Common myeloid progenitor, CD34-positive (primary cell): ENCODE data around the gene ERICH4.

Experiments used
- CTCF ChIA-PET: fragments of 350-600 bp; sonication (Branson Sonifier 250); formaldehyde crosslinking; loops from one replicate; lab custom pipeline; 2021; ENCODE audit warnings: antibody characterized with exemption; lab: Charles Lee
- POLR2A ChIA-PET: fragments of 350-600 bp; sonication (Branson Sonifier 250); formaldehyde crosslinking; loops from one replicate; lab custom pipeline; 2021; ENCODE audit warnings: antibody characterized with exemption; lab: Charles Lee
- DNase-seq, 3 donors: peaks; one replicate each; pipeline versions ENCODE4 v3.0.0 to v3.0.0-alpha.2; 2013
- H3K27ac ChIP-seq, 2 experiments: 1 replicate in 1 of 2; 2 replicates in 1 of 2; pipeline ENCODE4 v1.7.0; 2013; ENCODE audit warnings: inconsistent platforms in 2 of 2, low read length in 2 of 2, mild to moderate bottlenecking in 2 of 2, low read depth in 1 of 2, moderate library complexity in 1 of 2; ENCODE audit not compliant: severe bottlenecking in 2 of 2, insufficient read depth in 1 of 2, poor library complexity in 1 of 2
- H3K27me3 ChIP-seq, 5 experiments: replicated peaks in 2 of 5; 1 replicate in 3 of 5; 2 replicates in 2 of 5; pipeline versions ENCODE4 v1.6.1 to v1.7.0; 2013; ENCODE audit warnings: low read length in 4 of 5, mild to moderate bottlenecking in 2 of 5, moderate library complexity in 2 of 5, inconsistent platforms in 1 of 5; ENCODE audit not compliant: insufficient read depth in 5 of 5, control insufficient read depth in 4 of 5
- H3K36me3 ChIP-seq, 4 experiments: 1 replicate in 2 of 4; 2 replicates in 2 of 4; pipeline versions ENCODE4 v1.6.1 to v1.7.0; 2013; ENCODE audit warnings: low read length in 3 of 4, control low read depth in 1 of 4, mild to moderate bottlenecking in 1 of 4; ENCODE audit not compliant: control insufficient read depth in 4 of 4, insufficient read depth in 4 of 4
- H3K4me1 ChIP-seq, 4 experiments: 1 replicate in 3 of 4; 2 replicates in 1 of 4; pipeline versions ENCODE4 v1.6.1 to v1.7.1; 2013; ENCODE audit warnings: low read length in 3 of 4, mild to moderate bottlenecking in 3 of 4, control low read depth in 1 of 4, inconsistent platforms in 1 of 4, moderate library complexity in 1 of 4; ENCODE audit not compliant: control insufficient read depth in 4 of 4, insufficient read depth in 4 of 4; ENCODE audit errors: control extremely low read depth in 1 of 4
- H3K4me3 ChIP-seq, 7 experiments: 1 replicate in 4 of 7; 2 replicates in 3 of 7; pipeline versions ENCODE4 v1.5.1 to v1.7.0; 2013; ENCODE audit warnings: mild to moderate bottlenecking in 7 of 7, low read length in 6 of 7, moderate library complexity in 6 of 7, inconsistent platforms in 2 of 7, low read depth in 2 of 7, control low read depth in 1 of 7; ENCODE audit not compliant: insufficient read depth in 4 of 7, control insufficient read depth in 1 of 7; ENCODE audit errors: extremely low read depth in 1 of 7
- H3K9me3 ChIP-seq, 5 experiments: 1 replicate in 4 of 5; 2 replicates in 1 of 5; pipeline versions ENCODE4 v1.6.1 to v1.7.1; 2013; ENCODE audit warnings: low read length in 4 of 5, mild to moderate bottlenecking in 2 of 5, inconsistent platforms in 1 of 5, low read depth in 1 of 5, moderate library complexity in 1 of 5; ENCODE audit not compliant: control insufficient read depth in 4 of 5, insufficient read depth in 2 of 5; ENCODE audit errors: control extremely low read depth in 1 of 5
- WGBS: methylation state at CpG from one replicate; pipeline ENCODE4 v1.1.5; 2013; ENCODE audit not compliant: insufficient coverage; 5-methylcytosine and 5-hydroxymethylcytosine counted together

Gene ERICH4

DNA sequence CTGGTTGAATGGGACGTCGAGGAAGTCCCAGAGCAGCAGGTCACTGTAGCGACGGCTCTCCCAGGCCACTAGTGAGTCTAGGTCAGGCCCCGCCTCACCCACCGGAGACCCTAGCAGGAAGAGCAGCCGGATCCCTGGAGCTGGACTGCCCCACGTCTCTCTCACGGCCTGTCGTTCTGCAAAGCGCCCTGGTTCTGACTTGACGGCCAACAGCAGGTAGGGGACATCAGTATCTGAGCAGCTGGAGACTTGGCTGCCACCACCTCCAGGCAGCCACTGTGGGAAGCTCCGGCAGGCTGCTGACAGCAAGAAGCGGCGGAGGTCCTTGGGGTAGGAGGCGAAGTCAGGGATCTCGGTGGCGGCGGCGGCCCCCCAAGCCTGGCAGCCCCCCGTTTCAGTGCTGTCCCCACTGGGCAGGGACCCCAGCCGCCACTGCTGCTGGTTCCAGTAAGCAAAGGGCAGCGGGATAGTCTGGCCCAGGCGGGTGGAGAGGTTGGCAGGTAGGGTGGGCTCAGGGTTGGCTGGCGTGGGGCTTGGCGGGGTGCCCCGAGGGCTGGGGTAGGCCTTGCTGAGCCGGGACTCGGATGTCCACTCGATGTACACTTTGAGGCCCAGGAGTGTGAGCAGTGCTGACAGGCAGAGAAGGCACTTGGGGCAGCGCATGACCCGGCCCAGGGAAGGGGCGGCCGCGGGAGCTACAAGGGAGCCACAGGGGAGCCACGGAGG, 16.7 kb upstream of the ERICH4 start:
- peaks cover 4 to 71% (median 62%) of the 10 kb centered on the region in 4 experiments for H3K4me1 ChIP-seq
- CTCF ChIA-PET, result interaction anchor here (1.0 to 3.7 kb wide), 6 partner anchors 12 to 104 kb away, joined by 3 to 21 read pairs (median 5); no protein-coding TSS in a partner anchor

DNA sequence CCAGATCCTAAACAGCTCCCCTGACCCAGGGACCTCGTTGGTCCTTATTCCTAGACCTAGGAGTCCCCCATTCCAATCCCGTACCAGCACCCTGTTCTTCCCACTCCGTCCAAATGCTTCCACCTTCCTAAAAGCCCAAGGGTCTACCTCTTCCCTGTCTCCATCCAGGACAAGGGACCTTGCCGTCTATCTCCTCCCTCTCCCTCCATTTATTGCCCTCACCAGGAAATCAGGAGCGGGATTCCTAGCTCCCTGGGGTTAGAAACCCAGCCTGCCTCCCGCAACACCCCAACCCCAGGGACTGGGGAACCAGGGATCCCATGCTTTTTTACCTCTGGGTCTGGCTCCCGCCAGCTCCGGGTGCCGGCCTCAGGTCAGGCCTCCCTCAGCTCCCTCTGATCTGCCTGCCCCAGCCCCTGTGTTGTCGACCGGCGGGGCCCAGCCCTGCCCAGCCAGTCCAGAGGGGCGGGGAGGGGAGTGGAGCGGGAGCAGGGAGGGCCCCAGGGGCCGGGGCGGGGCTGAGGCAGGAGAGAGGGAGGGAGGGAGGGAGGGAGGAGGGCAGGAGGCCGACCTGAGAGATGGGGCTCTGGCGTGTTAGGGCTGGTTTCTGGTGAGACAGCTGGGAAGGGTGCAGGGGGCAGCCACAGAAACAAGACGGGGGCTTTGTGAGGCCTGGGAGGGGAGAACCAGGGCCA, 15.9 kb upstream of the ERICH4 start, which contains the start of gene B3GNT8:
Gene B3GNT8, minus strand, starts transcription at position 423 of the 695 bp plus-strand sequence. CDS start 596 bp downstream, outside the sequence.
- 5% methylated on average over 12 of the region's 19 CpGs for WGBS
- CTCF ChIA-PET, result interaction anchor here (1.0 to 3.7 kb wide), 7 partner anchors 12 to 142 kb away, joined by 3 to 21 read pairs (median 4); no protein-coding TSS in a partner anchor
- peaks cover 0 to 50% (median 34%) of the 10 kb centered on the region in 4 experiments for H3K36me3 ChIP-seq

More for the DNA sequence above, 16.7 kb upstream of the ERICH4 start:
- Histone ChIP-seq H3K9me3 (no peaks in the 10 kb centered on the region), H3K4me3 (peak overlapping the region in 5 of 7 experiments; percentile 64 to 90 (median 73)), H3K27ac (peak overlapping the region; percentile 66 to 86), H3K27me3 (no peaks in the 10 kb centered on the region), H3K36me3 (peaks cover 0 to 48% (median 34%) of the 10 kb centered on the region in 4 experiments)
- WGBS, result 86% methylated on average over 29 of the region's 36 CpGs
- DNase-seq, result no peak
- POLR2A ChIA-PET, result interaction anchor here (0.5 kb wide), 1 partner anchor 27 kb away, joined by 3 read pairs; no protein-coding TSS in a partner anchor

DNA sequence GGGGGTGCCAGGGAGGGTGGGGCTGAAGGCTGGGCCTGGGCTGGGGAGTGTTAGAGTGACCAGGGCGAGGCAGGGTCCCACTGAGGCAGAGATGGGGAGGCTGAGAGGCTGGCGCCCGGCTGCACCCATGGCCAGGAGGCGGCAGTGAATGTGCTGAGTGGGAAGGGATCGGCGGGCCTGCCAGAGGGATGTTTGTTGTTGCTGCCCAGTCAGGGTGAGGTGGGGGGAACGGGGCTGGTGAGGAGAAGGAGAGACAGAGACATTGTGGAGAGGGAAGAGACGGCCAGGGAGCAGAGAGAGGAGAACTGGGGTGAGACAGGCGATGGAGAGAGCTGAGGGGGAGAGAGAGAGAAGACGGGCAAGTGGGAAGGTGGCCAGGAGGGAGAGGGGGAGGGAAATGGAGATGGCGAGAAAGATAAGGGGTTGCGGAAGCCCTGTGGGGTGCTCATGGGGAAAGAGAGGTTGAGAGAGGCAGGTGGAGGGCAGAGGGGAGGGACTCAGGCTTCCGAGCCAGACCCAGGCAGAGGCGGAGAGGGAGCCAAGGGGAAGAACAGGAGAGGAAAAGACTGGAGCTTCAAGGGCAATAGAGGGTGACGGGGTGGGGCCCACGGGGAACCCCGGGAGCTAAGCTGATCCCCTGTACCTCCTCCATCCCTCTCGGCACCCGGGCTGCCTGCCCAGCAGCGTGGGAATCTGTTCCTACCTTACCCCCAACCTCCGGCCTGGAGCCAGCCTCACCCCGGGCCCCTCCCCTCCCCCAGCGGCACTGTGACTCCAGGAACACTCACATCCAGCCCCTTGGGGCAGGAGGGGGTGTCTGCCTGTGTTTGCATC, 15.1 kb upstream of the ERICH4 start:
- peaks cover 0 to 50% (median 31%) of the 10 kb centered on the region in 4 experiments for H3K36me3 ChIP-seq
- DNase-seq, result peak; percentile 54 to 68 (median 62)
- H3K9me3 ChIP-seq, result no peaks in the 10 kb centered on the region
- WGBS, result under 1% methylated on average over 19 of the region's 23 CpGs
- POLR2A ChIA-PET, result interaction anchor here (1.0 kb wide), 1 partner anchor 119 kb away, joined by 4 read pairs; no protein-coding TSS in a partner anchor
- H3K4me1 ChIP-seq, result peaks cover 4 to 68% (median 64%) of the 10 kb centered on the region in 4 experiments
- peak overlapping the region in 6 of 7 experiments; percentile 30 to 90 (median 72) for H3K4me3 ChIP-seq
- H3K27me3 ChIP-seq, result no peaks in the 10 kb centered on the region
- H3K27ac ChIP-seq, result peak overlapping the region; percentile 7 to 86
- CTCF ChIA-PET, result interaction anchor here (0.8 to 3.7 kb wide), 14 partner anchors 9 to 223 kb away, joined by 3 to 21 read pairs (median 4); partner anchors contain the start of genes DMAC2 and HNRNPUL1

More for the DNA sequence above, 15.9 kb upstream of the ERICH4 start, which contains the start of gene B3GNT8:
- Histone ChIP-seq H3K27me3 (no peaks in the 10 kb centered on the region), H3K9me3 (no peaks in the 10 kb centered on the region), H3K4me1 (peaks cover 4 to 68% (median 64%) of the 10 kb centered on the region in 4 experiments), H3K27ac (peak within 1 kb of the TSS; percentile 66 to 86), H3K4me3 (peak within 1 kb of the TSS; percentile 31 to 90 (median 70))
- DNase-seq, result peak; percentile 71 to 86 (median 82)
- POLR2A ChIA-PET, result interaction anchor here (0.5 to 1.0 kb wide), 2 partner anchors 28 to 120 kb away, joined by 3 to 4 read pairs; no protein-coding TSS in a partner anchor

DNA sequence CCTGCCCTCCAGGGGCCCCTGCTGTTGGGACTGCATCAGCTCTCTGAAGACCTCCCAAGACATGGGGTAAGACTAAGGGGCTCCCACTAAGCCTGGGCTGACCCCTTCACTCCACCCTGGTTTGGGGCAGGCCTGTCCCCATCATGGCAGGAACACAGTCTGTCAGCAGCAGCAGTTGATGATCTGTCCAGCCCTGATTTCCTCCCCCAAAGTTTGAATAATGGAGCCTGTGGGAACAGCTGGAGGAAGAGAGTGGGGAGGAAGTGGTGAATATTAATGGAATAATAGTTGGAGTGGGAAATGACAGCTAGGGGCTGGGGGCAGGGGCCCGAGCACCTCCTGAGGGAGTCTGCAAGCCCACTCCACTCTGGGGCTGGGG, 14.5 kb upstream of the ERICH4 start:
- peak overlapping the region in 1 of 2 experiments; percentile 86 for H3K27ac ChIP-seq
- CTCF ChIA-PET, result interaction anchor here (0.6 to 3.7 kb wide), 14 partner anchors 8 to 223 kb away, joined by 3 to 21 read pairs (median 4); partner anchors contain the start of genes DMAC2 and HNRNPUL1
- H3K4me1 ChIP-seq, result peaks cover 4 to 68% (median 64%) of the 10 kb centered on the region in 4 experiments
- WGBS, result 33% methylated on average over 1 of the region's 1 CpG
- POLR2A ChIA-PET, result interaction anchor here (0.6 kb wide), 1 partner anchor 10 kb away, joined by 5 read pairs; no protein-coding TSS in a partner anchor
- no peaks in the 10 kb centered on the region for H3K27me3 ChIP-seq
- DNase-seq, result no peak
- no peaks in the 10 kb centered on the region for H3K9me3 ChIP-seq
- H3K36me3 ChIP-seq, result peaks cover 0 to 51% (median 30%) of the 10 kb centered on the region in 4 experiments
- H3K4me3 ChIP-seq, result peak overlapping the region in 6 of 7 experiments; percentile 30 to 90 (median 72)

DNA sequence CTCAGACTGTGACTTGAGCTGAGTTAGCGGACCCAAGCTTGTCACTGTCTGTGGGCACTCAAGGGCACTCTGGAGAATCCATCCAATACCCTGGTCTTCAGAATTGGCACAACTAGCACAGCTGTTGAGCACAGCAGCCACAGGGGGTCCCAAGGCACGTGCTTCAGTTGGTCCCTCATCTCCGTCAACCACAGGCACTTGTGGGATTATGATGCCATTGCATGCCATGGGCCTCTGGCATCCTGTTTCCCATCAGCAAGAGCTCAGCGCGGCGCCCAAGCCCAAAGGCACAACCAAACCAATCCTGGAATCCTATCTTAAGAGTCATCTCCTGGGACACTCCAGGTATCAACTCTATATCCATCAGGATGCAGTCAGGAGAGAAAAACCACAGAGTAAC, 12.0 kb upstream of the ERICH4 start:
- WGBS, result 88% methylated on average over 6 of the region's 6 CpGs

More for the DNA sequence above, 12.0 kb upstream of the ERICH4 start:
- Histone ChIP-seq H3K36me3 (peaks cover 0 to 36% (median 16%) of the 10 kb centered on the region in 4 experiments), H3K4me1 (peaks cover 4 to 60% (median 55%) of the 10 kb centered on the region in 4 experiments), H3K27me3 (no peaks in the 10 kb centered on the region), H3K9me3 (no peaks in the 10 kb centered on the region), H3K27ac (no peak overlapping the region), H3K4me3 (no peak overlapping the region)
- no peak for DNase-seq
- CTCF ChIA-PET, result interaction anchor here (0.6 to 2.4 kb wide), 22 partner anchors 9 to 165 kb away, joined by 3 to 23 read pairs (median 4); partner anchors contain the start of genes CCDC97 and DMAC2
- POLR2A ChIA-PET, result interaction anchor here (1.1 to 1.6 kb wide), 2 partner anchors 8 to 78 kb away, joined by 3 to 6 read pairs; partner anchors contain the start of gene DMAC2
